PC-9 (cell line): Measurements from ENCODE around the gene ARHGAP45. TPM values are rescaled to one million over a fixed set of nuclear protein-coding genes. Genes with fewer than 3 reads are reported as not detected.
A peak's percentile ranks its signal among the peaks of the same experiment; 100 is the strongest.

Experiments
- BruUV-seq: library from RNA; stranded (reverse); fragments of 400-500 nt; replicated peaks from 2 replicates; lab custom pipeline; 2021; lab: Mats Ljungman, UMichigan
- CTCF ChIA-PET: fragments of 300-600 bp; sonication (Branson Sonifier 250); formaldehyde crosslinking; loops from one replicate; lab custom pipeline; 2022; ENCODE audit warnings: antibody characterized with exemption; lab: Charles Lee
- POLR2A ChIA-PET: fragments of 300-600 bp; sonication (Branson Sonifier 250); formaldehyde crosslinking; loops from one replicate; lab custom pipeline; 2022; ENCODE audit warnings: antibody characterized with exemption; ENCODE audit not compliant: unreplicated experiment; lab: Charles Lee
- DNase-seq, 2 experiments: peaks; one replicate each; pipeline versions ENCODE4 v3.0.0 to v3.0.0-alpha.2; 2015 to 2022; ENCODE audit warnings: mixed read lengths in 1 of 2
- H2AFZ ChIP-seq: fragments of 200-600 bp; sonication (generic); 2 replicates; pipeline ENCODE4 v1.8.1; 2017; ENCODE audit warnings: antibody characterized with exemption
- H3F3A ChIP-seq: fragments of 200-600 bp; sonication (generic); 2 replicates; pipeline ENCODE4 v1.8.1; 2017; ENCODE audit warnings: antibody characterized with exemption, mild to moderate bottlenecking, low read depth; ENCODE audit not compliant: insufficient read depth
- H3K27ac ChIP-seq: fragments of 200-600 bp; sonication (generic); 2 replicates; pipeline ENCODE4 v1.6.1; 2016; ENCODE audit warnings: mixed run types
- H3K27me3 ChIP-seq: fragments of 200-600 bp; sonication (generic); 2 replicates; pipeline ENCODE4 v1.6.1; 2016; ENCODE audit warnings: low read depth, mixed run types; ENCODE audit not compliant: insufficient read depth
- H3K36me3 ChIP-seq: fragments of 200-600 bp; sonication (generic); 2 replicates; pipeline ENCODE4 v1.6.1; 2016; ENCODE audit warnings: low read depth, mixed run types
- H3K4me1 ChIP-seq: fragments of 200-600 bp; sonication (generic); replicated peaks from 2 replicates; pipeline ENCODE4 v1.6.1; 2016; ENCODE audit warnings: mixed run types; ENCODE audit not compliant: insufficient read depth
- H3K4me2 ChIP-seq: fragments of 200-600 bp; sonication (generic); 2 replicates; pipeline ENCODE4 v1.6.1; 2017; ENCODE audit warnings: mixed run types
- H3K4me3 ChIP-seq: fragments of 200-600 bp; sonication (generic); 2 replicates; pipeline ENCODE4 v1.6.1; 2016; ENCODE audit warnings: mixed run types
- H3K79me2 ChIP-seq: fragments of 200-600 bp; sonication (generic); 2 replicates; pipeline ENCODE4 v1.6.1; 2017; ENCODE audit warnings: low read depth, mixed run types
- H3K9me2 ChIP-seq: fragments of 200-600 bp; sonication (generic); 2 replicates; pipeline ENCODE4 v1.8.1; 2017; ENCODE audit warnings: mild to moderate bottlenecking; ENCODE audit not compliant: insufficient read depth
- H3K9me3 ChIP-seq: fragments of 200-600 bp; sonication (generic); 2 replicates; pipeline ENCODE4 v1.8.1; 2016; ENCODE audit warnings: low read depth; ENCODE audit not compliant: insufficient read depth
- H4K20me1 ChIP-seq: fragments of 200-600 bp; sonication (generic); 2 replicates; pipeline ENCODE4 v1.8.1; 2017; ENCODE audit not compliant: insufficient read depth
- CTCF ChIP-seq: fragments of 200-600 bp; sonication (generic); conservative IDR thresholded peaks from 2 replicates; pipeline ENCODE4 v1.6.1; 2017; ENCODE audit warnings: mixed run types, antibody characterized with exemption, mild to moderate bottlenecking, moderate library complexity
- EZH2 ChIP-seq: fragments of 200-600 bp; sonication (generic); IDR thresholded peaks from 2 replicates; pipeline ENCODE4 v1.8.0; 2017; ENCODE audit warnings: antibody characterized with exemption, low read depth
- intact Hi-C: fragments of 100-400 bp; cut with micrococcal nuclease; formaldehyde crosslinking; loops from one replicate; pipeline ENCODE4 v1.10.0; 2022; ENCODE audit not compliant: unreplicated experiment
- total RNA-seq: library from RNA; stranded (reverse); gene quantifications from 2 replicates; pipeline ENCODE4 v1.2.3, GENCODE V29; 2021

The ARHGAP45 gene
- total RNA-seq, 1 experiment from 2014 or later, result 20.2 TPM

GRCh38 chr19:1132552-1133383, 65.8 kb downstream of the ARHGAP45 start:
- Histone ChIP-seq H3F3A (peaks cover 26% of the 10 kb centered on the region; the same call in 1 of the 2 replicates), H3K36me3 (no peaks in the 10 kb centered on the region), H2AFZ (no peak overlapping the region), H3K27me3 (no peaks in the 10 kb centered on the region), H3K4me1 (no peaks in the 10 kb centered on the region), H3K79me2 (peaks cover 26% of the 10 kb centered on the region), H3K4me2 (peak overlapping the region; percentile 68; the same call in 1 of the 2 replicates), H3K4me3 (peak overlapping the region; percentile 56; the same call in 1 of the 2 replicates), H3K9me2 (no peaks in the 10 kb centered on the region), H3K9me3 (no peaks in the 10 kb centered on the region), H3K27ac (no peak overlapping the region), H4K20me1 (peaks cover 45% of the 10 kb centered on the region)
- intact Hi-C loops, result loop anchor here (5.0 kb wide), 1 partner anchor 35 kb away; the partner anchor contains the start of gene POLR2E
- DNase-seq, result no peak
- TSS peak; percentile 34 for BruUV-seq
- CTCF ChIA-PET, result no interaction called here
- POLR2A ChIA-PET, result no interaction called here
- TF ChIP-seq CTCF, result no peak
- TF ChIP-seq EZH2, result no peak

- H3K36me3 ChIP-seq, result no peaks in the 10 kb centered on the region
- POLR2A ChIA-PET, result no interaction called here
- no peak overlapping the region for H2AFZ ChIP-seq
- DNase-seq, result no peak
- intact Hi-C loops, result loop anchor here (5.0 kb wide), 1 partner anchor 36 kb away; the partner anchor contains the start of gene POLR2E
- H3K4me2 ChIP-seq, result no peak overlapping the region
- H3K27me3 ChIP-seq, result no peaks in the 10 kb centered on the region
- H4K20me1 ChIP-seq, result peaks cover 40% of the 10 kb centered on the region
- TF ChIP-seq CTCF (no peak), EZH2 (no peak)
- H3K79me2 ChIP-seq, result peaks cover 26% of the 10 kb centered on the region
- H3K27ac ChIP-seq, result no peak overlapping the region
- CTCF ChIA-PET, result no interaction called here
- no TSS peak for BruUV-seq
- no peaks in the 10 kb centered on the region for H3K4me1 ChIP-seq
- peaks cover 21% of the 10 kb centered on the region; the same call in 1 of the 2 replicates for H3F3A ChIP-seq
- no peaks in the 10 kb centered on the region for H3K9me3 ChIP-seq
- H3K4me3 ChIP-seq, result no peak overlapping the region
- H3K9me2 ChIP-seq, result no peaks in the 10 kb centered on the region
These were observed 66.5 kb downstream of the ARHGAP45 start for GRCh38 chr19:1133471-1133929.

GRCh38 chr19:1134431-1134830, 67.5 kb downstream of the ARHGAP45 start:
- H4K20me1 ChIP-seq, result peaks cover 46% of the 10 kb centered on the region
- H2AFZ ChIP-seq, result no peak overlapping the region
- H3K27ac ChIP-seq, result no peak overlapping the region
- no peaks in the 10 kb centered on the region for H3K4me1 ChIP-seq
- H3F3A ChIP-seq, result peaks cover 17% of the 10 kb centered on the region; the same call in 1 of the 2 replicates
- no peak overlapping the region for H3K4me2 ChIP-seq
- ChIA-PET POLR2A (no interaction called here), CTCF (no interaction called here)
- no peaks in the 10 kb centered on the region for H3K9me3 ChIP-seq
- no peak overlapping the region for H3K4me3 ChIP-seq
- H3K36me3 ChIP-seq, result no peaks in the 10 kb centered on the region
- no peak for DNase-seq
- H3K27me3 ChIP-seq, result no peaks in the 10 kb centered on the region
- TF ChIP-seq EZH2, result no peak
- no peak for TF ChIP-seq CTCF
- BruUV-seq, result no TSS peak
- no peaks in the 10 kb centered on the region for H3K9me2 ChIP-seq
- intact Hi-C loops, result loop anchor here (5.0 kb wide), 1 partner anchor 37 kb away; the partner anchor contains the start of gene POLR2E
- peaks cover 26% of the 10 kb centered on the region for H3K79me2 ChIP-seq
